ENCODE results near the gene NEK10. TPM values are rescaled to one million over a fixed set of nuclear protein-coding genes. Genes with fewer than 3 reads are reported as not detected.
A peak's percentile ranks its signal among the peaks of the same experiment; 100 is the strongest.

Gene NEK10
- total and polyA plus RNA-seq, 5 donors = 3.1 to 16.9 (median 9.5) TPM

DNA sequence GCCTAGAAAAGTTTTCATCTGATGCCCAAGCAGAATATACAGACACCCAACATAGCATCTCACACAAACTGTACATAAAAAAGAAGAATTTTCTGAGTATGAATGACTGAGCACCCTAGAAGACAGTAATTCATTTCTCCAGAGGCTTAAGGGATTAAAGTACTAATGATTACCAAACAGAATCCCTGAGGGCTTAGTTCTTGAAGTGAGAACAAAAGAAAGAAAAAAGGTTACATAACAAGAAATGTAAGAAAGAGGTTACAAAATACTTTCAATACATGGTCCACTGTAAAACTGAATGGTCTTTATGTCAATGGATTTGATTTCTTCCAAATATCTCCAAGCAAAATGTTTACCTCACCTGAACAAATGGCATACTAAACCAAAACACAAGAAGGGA lies 9.1 kb upstream of the NEK10 start:
- intact Hi-C loops (cut with DNase I) = no loop called here
- Histone ChIP-seq H3K9me3 (ENCODE audit: control insufficient read depth, low read length) (no peaks in the 10 kb centered on the region), H3K4me1 (ENCODE audit: control insufficient read depth, insufficient read depth, low read length) (no peaks in the 10 kb centered on the region), H3K27ac (ENCODE audit: low read length) (no peak overlapping the region), H3K4me3 (ENCODE audit: low read length) (no peak overlapping the region), H3K27me3 (ENCODE audit: control insufficient read depth, insufficient read depth) (no peaks in the 10 kb centered on the region)
- DNase-seq (no peak), ATAC-seq (no peak)

GRCh38 chr3:27376109-27376772 lies 7.1 kb upstream of the NEK10 start:
- DNase-seq (no peak), ATAC-seq (no peak)
- H3K4me3 ChIP-seq (ENCODE audit: low read length) = no peak overlapping the region
- no peak overlapping the region for H3K27ac ChIP-seq (ENCODE audit: low read length)
- no peaks in the 10 kb centered on the region for H3K27me3 ChIP-seq (ENCODE audit: control insufficient read depth, insufficient read depth)
- no peaks in the 10 kb centered on the region for H3K4me1 ChIP-seq (ENCODE audit: control insufficient read depth, insufficient read depth, low read length)
- H3K9me3 ChIP-seq (ENCODE audit: control insufficient read depth, low read length) = no peaks in the 10 kb centered on the region
- intact Hi-C loops (cut with DNase I) = no loop called here
- WGBS = 96% methylated on average over 6 of the region's 6 CpGs

DNA sequence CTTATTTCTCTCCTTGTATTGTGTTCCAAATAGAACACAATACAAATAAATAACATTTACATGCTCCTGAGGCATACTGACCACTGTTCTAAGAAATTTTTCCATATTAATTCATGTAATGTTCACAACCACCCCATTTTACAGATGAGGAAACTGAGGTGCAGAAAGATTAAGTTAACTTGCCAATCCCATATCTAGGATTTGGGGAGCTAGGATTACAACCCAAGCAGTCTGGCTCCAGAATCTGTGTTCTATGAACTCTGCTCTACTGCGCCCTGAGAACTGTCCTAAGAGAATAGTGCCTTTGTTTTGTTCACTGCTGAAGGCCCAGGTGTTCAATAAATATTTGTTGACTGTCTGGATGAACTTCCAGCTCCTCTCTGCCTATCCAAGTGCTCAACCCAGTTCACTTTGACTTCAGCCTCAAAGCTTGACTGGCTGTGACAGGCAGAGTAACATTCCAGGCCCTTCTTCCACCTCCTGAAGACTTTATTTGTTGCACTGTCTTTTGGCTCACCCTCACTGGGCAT lies 3.1 kb downstream of the NEK10 start:
- WGBS = 100% methylated on average over 1 of the region's 1 CpG
- no peak overlapping the region for H3K4me3 ChIP-seq (ENCODE audit: low read length)
- no peaks in the 10 kb centered on the region for H3K9me3 ChIP-seq (ENCODE audit: control insufficient read depth, low read length)
- H3K4me1 ChIP-seq (ENCODE audit: control insufficient read depth, insufficient read depth, low read length) = peaks cover 5% of the 10 kb centered on the region
- H3K27ac ChIP-seq (ENCODE audit: low read length) = no peak overlapping the region
- no peaks in the 10 kb centered on the region for H3K27me3 ChIP-seq (ENCODE audit: control insufficient read depth, insufficient read depth)
- no peak for DNase-seq
- ATAC-seq = no peak
- intact Hi-C loops (cut with DNase I) = no loop called here

DNA sequence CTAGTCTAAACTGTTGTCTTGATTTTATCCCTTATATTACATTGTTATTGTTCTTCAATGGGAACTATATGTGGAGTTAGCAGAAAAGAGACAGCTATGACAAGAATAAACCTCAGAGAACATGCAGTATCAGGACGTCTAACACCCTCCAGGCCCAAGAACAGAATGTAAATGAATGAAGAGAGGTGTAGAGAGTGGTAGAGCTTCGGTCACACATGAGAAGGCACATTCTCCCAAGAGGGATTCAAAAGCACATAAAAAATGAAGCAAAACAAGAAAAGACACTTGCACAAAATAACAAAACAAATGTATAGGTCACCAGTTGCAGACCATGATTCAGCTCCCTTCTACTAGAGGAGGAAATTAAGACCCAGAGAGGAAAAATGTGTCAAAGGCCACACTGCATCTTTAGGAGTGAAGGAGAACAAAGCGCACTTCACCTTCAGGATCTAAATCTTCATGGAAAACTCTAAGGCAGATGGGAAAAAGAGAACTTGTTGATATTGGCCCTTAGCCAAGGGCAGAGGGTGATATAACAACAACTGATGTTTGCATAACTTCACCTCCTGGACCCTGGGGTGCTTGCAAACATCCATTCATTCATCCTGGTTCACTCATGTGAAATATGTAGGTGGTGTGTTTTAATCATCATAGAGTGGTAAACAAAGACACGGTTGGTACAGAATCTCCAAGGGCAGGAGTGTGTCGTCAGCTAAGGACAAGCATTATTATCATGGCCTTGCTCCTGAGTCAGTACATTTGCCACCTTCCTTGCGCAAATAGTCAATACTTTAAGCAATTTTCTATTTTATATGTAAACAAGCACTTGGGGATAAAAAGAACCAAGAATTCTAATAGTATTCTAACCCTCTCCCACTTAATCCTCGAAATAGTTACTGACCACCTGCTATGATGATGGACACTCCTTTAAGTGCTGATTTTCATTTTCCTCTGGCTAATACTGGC lies 8.8 kb downstream of the NEK10 start:
- Histone ChIP-seq H3K27ac (ENCODE audit: low read length) (no peak overlapping the region), H3K4me1 (ENCODE audit: control insufficient read depth, insufficient read depth, low read length) (no peaks in the 10 kb centered on the region), H3K9me3 (ENCODE audit: control insufficient read depth, low read length) (no peaks in the 10 kb centered on the region), H3K27me3 (ENCODE audit: control insufficient read depth, insufficient read depth) (no peaks in the 10 kb centered on the region), H3K4me3 (ENCODE audit: low read length) (no peak overlapping the region)
- WGBS = 66% methylated on average over 7 of the region's 7 CpGs
- intact Hi-C loops (cut with DNase I) = no loop called here
- no peak for DNase-seq
- ATAC-seq = peak in 1 of 2 donors; percentile 19

GRCh38 chr3:27358372-27358771 lies 10.8 kb downstream of the NEK10 start:
- no peak overlapping the region for H3K27ac ChIP-seq (ENCODE audit: low read length)
- H3K27me3 ChIP-seq (ENCODE audit: control insufficient read depth, insufficient read depth) = no peaks in the 10 kb centered on the region
- WGBS = 80% methylated on average over 3 of the region's 3 CpGs
- intact Hi-C loops (cut with DNase I) = no loop called here
- no peaks in the 10 kb centered on the region for H3K9me3 ChIP-seq (ENCODE audit: control insufficient read depth, low read length)
- H3K4me1 ChIP-seq (ENCODE audit: control insufficient read depth, insufficient read depth, low read length) = no peaks in the 10 kb centered on the region
- ATAC-seq (no peak), DNase-seq (no peak)
- no peak overlapping the region for H3K4me3 ChIP-seq (ENCODE audit: low read length)

- intact Hi-C loops (cut with DNase I) = no loop called here
- no peak overlapping the region for H3K27ac ChIP-seq (ENCODE audit: low read length)
- H3K27me3 ChIP-seq (ENCODE audit: control insufficient read depth, insufficient read depth) = no peaks in the 10 kb centered on the region
- H3K4me3 ChIP-seq (ENCODE audit: low read length) = no peak overlapping the region
- DNase-seq (no peak), ATAC-seq (peak; percentile 66 to 74)
- no peaks in the 10 kb centered on the region for H3K4me1 ChIP-seq (ENCODE audit: control insufficient read depth, insufficient read depth, low read length)
- WGBS = 38% methylated on average over 1 of the region's 1 CpG
- H3K9me3 ChIP-seq (ENCODE audit: control insufficient read depth, low read length) = no peaks in the 10 kb centered on the region
These were observed 11.4 kb downstream of the NEK10 start for GRCh38 chr3:27357665-27358258.

DNA sequence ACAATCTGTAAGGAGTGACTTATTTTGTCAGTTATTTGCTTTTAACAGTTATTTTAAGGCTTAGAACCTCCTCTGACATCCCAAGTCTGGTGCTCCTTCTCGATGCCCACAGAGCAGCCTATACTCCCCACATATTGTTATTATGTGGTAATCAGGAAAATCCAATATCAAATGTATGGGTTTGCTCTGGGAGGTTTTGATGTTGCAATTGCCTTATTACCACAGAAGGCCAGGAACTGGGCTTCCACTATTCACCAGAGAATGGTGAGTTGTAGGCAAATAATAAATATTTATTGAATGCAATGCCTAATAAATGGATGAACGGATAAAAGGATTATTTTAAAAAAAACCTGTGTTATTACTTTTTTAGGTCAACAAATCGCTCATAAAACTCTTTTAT lies 12.2 kb downstream of the NEK10 start:
- no peaks in the 10 kb centered on the region for H3K27me3 ChIP-seq (ENCODE audit: control insufficient read depth, insufficient read depth)
- H3K4me3 ChIP-seq (ENCODE audit: low read length) = no peak overlapping the region
- intact Hi-C loops (cut with DNase I) = no loop called here
- ATAC-seq (no peak), DNase-seq (no peak)
- no peaks in the 10 kb centered on the region for H3K9me3 ChIP-seq (ENCODE audit: control insufficient read depth, low read length)
- H3K27ac ChIP-seq (ENCODE audit: low read length) = no peak overlapping the region
- WGBS = 81% methylated on average over 3 of the region's 3 CpGs
- no peaks in the 10 kb centered on the region for H3K4me1 ChIP-seq (ENCODE audit: control insufficient read depth, insufficient read depth, low read length)

DNA sequence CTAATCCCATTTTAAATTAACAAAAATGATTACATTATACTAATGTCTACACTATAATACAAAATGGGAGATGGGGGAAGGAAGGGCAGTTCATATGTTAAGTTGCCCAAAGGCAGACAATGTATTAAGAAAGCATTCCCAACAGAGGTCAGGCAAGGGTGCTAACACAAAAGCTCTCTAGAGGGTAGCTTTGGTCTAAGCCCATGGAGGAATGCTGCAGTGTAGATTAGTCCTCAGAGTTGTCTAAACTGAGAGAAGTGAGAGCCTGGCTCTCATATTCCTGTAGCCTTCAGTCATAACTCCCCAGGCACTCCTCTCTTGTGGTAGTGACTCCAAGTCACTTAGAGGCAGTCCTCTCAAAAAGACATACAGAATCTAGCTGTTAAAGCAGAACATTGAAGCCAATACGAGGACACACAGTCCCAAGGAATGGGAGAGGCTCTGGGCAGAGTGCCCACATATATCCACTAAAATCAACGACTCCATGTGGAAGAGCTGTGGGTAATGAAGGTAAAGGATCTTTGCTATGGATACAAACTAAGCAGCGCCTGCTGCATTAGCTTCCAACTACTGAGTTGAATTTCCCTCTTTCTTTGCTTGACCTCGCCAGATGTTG lies 14.5 kb downstream of the NEK10 start:
- intact Hi-C loops (cut with DNase I) = no loop called here
- Histone ChIP-seq H3K27me3 (ENCODE audit: control insufficient read depth, insufficient read depth) (no peaks in the 10 kb centered on the region), H3K9me3 (ENCODE audit: control insufficient read depth, low read length) (no peaks in the 10 kb centered on the region), H3K4me1 (ENCODE audit: control insufficient read depth, insufficient read depth, low read length) (no peaks in the 10 kb centered on the region), H3K27ac (ENCODE audit: low read length) (no peak overlapping the region), H3K4me3 (ENCODE audit: low read length) (no peak overlapping the region)
- DNase-seq (no peak), ATAC-seq (no peak)
- WGBS = 70% methylated on average over 4 of the region's 4 CpGs

DNA sequence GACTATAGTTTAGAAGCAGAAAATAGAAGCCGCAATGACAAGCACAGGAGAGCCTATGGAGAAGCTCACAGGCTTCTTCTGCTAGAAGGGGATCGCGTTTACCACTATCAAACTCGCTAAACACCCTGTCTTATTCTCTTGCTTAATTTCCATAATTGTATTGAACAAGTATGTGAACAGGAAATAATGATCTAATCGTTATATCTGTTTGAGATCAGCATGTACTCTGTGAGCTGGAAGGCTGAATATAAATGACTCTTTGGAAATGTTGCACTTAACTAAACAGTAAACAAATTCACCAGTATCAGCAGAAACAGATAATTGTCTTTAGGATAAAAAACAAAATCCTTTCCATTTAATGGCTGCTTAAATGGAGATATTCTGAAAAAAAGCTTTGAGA lies 15.0 kb downstream of the NEK10 start:
- H3K27me3 ChIP-seq (ENCODE audit: control insufficient read depth, insufficient read depth) = no peaks in the 10 kb centered on the region
- no peak for DNase-seq
- no peaks in the 10 kb centered on the region for H3K4me1 ChIP-seq (ENCODE audit: control insufficient read depth, insufficient read depth, low read length)
- H3K9me3 ChIP-seq (ENCODE audit: control insufficient read depth, low read length) = no peaks in the 10 kb centered on the region
- intact Hi-C loops (cut with DNase I) = no loop called here
- WGBS = 65% methylated on average over 5 of the region's 5 CpGs
- ATAC-seq = no peak
- no peak overlapping the region for H3K4me3 ChIP-seq (ENCODE audit: low read length)
- no peak overlapping the region for H3K27ac ChIP-seq (ENCODE audit: low read length)

GRCh38 chr3:27353221-27353620 lies 16.0 kb downstream of the NEK10 start:
- Histone ChIP-seq H3K9me3 (ENCODE audit: control insufficient read depth, low read length) (no peaks in the 10 kb centered on the region), H3K27me3 (ENCODE audit: control insufficient read depth, insufficient read depth) (no peaks in the 10 kb centered on the region), H3K4me3 (ENCODE audit: low read length) (no peak overlapping the region), H3K4me1 (ENCODE audit: control insufficient read depth, insufficient read depth, low read length) (no peaks in the 10 kb centered on the region), H3K27ac (ENCODE audit: low read length) (no peak overlapping the region)
- DNase-seq (no peak), ATAC-seq (no peak)
- intact Hi-C loops (cut with DNase I) = no loop called here
- 81% methylated on average over 1 of the region's 1 CpG for WGBS

DNA sequence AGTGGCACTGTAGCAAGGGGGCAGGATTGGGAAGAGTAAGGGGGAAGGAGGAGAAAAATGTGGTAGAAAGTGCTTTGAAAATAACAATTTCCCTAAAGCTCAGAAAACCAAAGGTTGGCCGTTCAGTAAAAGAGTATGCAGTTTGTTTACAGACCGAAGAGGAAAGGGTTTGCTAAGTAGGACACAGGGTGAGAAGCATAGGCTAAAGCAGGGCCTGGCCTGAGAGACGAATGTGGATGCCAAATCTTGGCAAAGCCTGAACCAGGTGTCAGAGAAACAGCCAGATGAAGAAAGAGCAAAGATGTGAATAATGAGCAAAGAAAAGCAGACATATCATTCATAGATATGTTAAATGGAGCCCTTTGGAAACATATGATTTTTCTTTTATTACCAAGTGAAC lies 17.1 kb downstream of the NEK10 start:
- no peak for DNase-seq
- 84% methylated on average over 3 of the region's 3 CpGs for WGBS

More for the DNA sequence above, 17.1 kb downstream of the NEK10 start:
- intact Hi-C loops (cut with DNase I) = no loop called here
- Histone ChIP-seq H3K9me3 (ENCODE audit: control insufficient read depth, low read length) (no peaks in the 10 kb centered on the region), H3K4me3 (ENCODE audit: low read length) (no peak overlapping the region), H3K4me1 (ENCODE audit: control insufficient read depth, insufficient read depth, low read length) (no peaks in the 10 kb centered on the region), H3K27ac (ENCODE audit: low read length) (no peak overlapping the region), H3K27me3 (ENCODE audit: control insufficient read depth, insufficient read depth) (no peaks in the 10 kb centered on the region)
- no peak for ATAC-seq

All from right cardiac atrium (tissue), 5 donors.